Right cardiac atrium (tissue), 5 donors: Measurements from ENCODE around the gene TRIM46. TPM values are rescaled to one million over a fixed set of nuclear protein-coding genes. Genes with fewer than 3 reads are reported as not detected.

Source experiments
- ATAC-seq, 2 donors: fragments of 200-7000 bp; cut with Tn5 transposase; one replicate each; pipeline versions ENCODE4 v1.8.0 to v1.9.1; 2020; ENCODE audit warnings: moderate library complexity in 2 of 2, mild to moderate bottlenecking in 1 of 2
- DNase-seq, 3 donors: peaks; one replicate each; pipeline ENCODE4 v3.0.0-alpha.2; 2020
- H3K27ac ChIP-seq: one replicate; pipeline ENCODE4 v1.5.1; 2013; ENCODE audit warnings: mild to moderate bottlenecking, low read length, control low read depth, moderate library complexity
- H3K27me3 ChIP-seq: one replicate; pipeline ENCODE4 v1.6.1; 2013; ENCODE audit not compliant: control insufficient read depth, insufficient read depth
- H3K4me1 ChIP-seq: one replicate; pipeline ENCODE4 v1.6.1; 2013; ENCODE audit warnings: low read length; ENCODE audit not compliant: control insufficient read depth, insufficient read depth
- H3K4me3 ChIP-seq: one replicate; pipeline ENCODE4 v1.5.1; 2013; ENCODE audit warnings: low read length, control low read depth
- H3K9me3 ChIP-seq: one replicate; pipeline ENCODE4 v1.6.1; 2013; ENCODE audit warnings: low read length; ENCODE audit not compliant: control insufficient read depth
- WGBS: extraction: QIAGEN DNeasy Blood & Tissue Kit; methylation state at CpG from one replicate; pipeline ENCODE4 v1.1.7; 2013; 5-methylcytosine and 5-hydroxymethylcytosine counted together
- intact Hi-C, 4 donors: fragments of 100-400 bp; cut with DNase I; formaldehyde crosslinking; loops; one replicate each; pipeline versions ENCODE4 v1.11.0 to v1.14.0; 2022 to 2023
- polyA plus RNA-seq: library from polyadenylated mRNA; stranded (reverse); fragments of 200-250 nt; gene quantifications from one replicate; pipeline ENCODE4 v1.2.3, GENCODE V29; 2013
- total RNA-seq, 4 donors: library from RNA; stranded (reverse); fragmentation: NEBNext Ultra II Directional; extraction: Animal tissue kit (Norgen Biotek cat#: 25700); gene quantifications; one replicate each; pipeline ENCODE4 v1.2.1, GENCODE V29; 2021
- donor health status: healthy with polysubstance abuse.
- donor health status: DM: no; HTN: yes; CAD: no.
- donor health status: DM: no; HTN: no; CAD: no.
- donor health status: DM: no; HTN: yes; CAD: no; lungs with severe emphysema.
- donor health status: DM: yes; HTN: yes; CAD: no.

The TRIM46 gene
- total and polyA plus RNA-seq, 5 donors: 0.17 to 0.37 (median 0.25) TPM

DNA sequence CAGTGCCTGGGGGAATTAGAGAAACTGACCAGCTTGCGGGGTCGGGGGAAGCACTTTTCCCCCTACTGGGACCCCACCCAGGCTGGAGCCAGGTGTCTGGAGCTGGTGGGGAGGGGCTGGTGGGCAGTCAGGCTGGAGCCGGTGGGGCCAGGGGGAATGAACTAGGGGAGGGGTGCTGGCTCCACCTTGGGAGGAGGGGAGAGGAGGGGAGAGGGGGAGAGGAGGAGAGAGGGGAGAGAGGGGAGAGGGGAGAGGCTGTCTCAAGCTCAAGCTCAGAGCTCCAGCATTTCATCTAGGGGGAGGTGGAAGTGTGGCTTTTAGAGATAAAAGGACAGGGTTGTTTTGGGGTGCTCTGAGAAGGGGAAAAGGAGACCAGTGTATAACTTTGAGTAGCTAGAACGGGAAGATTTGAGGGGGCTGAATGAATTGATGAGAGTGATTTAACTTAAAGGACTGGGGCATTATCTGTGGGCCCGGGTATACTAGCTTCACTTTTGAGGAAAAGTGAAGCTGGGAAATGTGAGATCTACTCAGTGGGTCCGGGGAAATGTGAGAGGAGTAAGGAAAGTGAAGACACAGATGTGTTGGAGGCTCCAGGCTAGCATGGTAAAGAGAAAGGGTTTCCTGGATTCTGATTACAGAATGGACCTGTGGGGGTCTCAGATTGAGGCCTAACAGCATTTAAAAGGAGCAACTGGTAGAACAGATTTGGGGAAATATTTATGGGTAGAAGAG, 43.2 kb upstream of the TRIM46 start:
- DNase-seq (no peak), ATAC-seq (no peak)
- no peaks in the 10 kb centered on the region for H3K27me3 ChIP-seq
- no peaks in the 10 kb centered on the region for H3K9me3 ChIP-seq
- H3K4me1 ChIP-seq: peaks cover 3% of the 10 kb centered on the region
- intact Hi-C loops: no loop called here
- 28% methylated on average over 6 of the region's 6 CpGs for WGBS
- peak overlapping the region; percentile 79 for H3K4me3 ChIP-seq
- peak overlapping the region; percentile 81 for H3K27ac ChIP-seq

GRCh38 chr1:155131285-155131684, 42.4 kb upstream of the TRIM46 start:
- ATAC-seq (no peak), DNase-seq (peak; percentile 43 to 78 (median 68))
- no peaks in the 10 kb centered on the region for H3K27me3 ChIP-seq
- intact Hi-C loops: no loop called here
- H3K4me3 ChIP-seq: peak overlapping the region; percentile 79
- H3K4me1 ChIP-seq: peaks cover 3% of the 10 kb centered on the region
- H3K9me3 ChIP-seq: no peaks in the 10 kb centered on the region
- 65% methylated on average over 8 of the region's 8 CpGs for WGBS
- peak overlapping the region; percentile 49 for H3K27ac ChIP-seq

- Histone ChIP-seq H3K4me3 (no peak overlapping the region), H3K27me3 (no peaks in the 10 kb centered on the region), H3K27ac (peak overlapping the region; percentile 49), H3K9me3 (no peaks in the 10 kb centered on the region), H3K4me1 (peaks cover 6% of the 10 kb centered on the region)
- WGBS: 46% methylated on average over 2 of the region's 2 CpGs
- DNase-seq (no peak), ATAC-seq (no peak)
- intact Hi-C loops: no loop called here
These were observed 41.8 kb upstream of the TRIM46 start for GRCh38 chr1:155131856-155132255.

- peaks cover 7% of the 10 kb centered on the region for H3K4me1 ChIP-seq
- no peak overlapping the region for H3K27ac ChIP-seq
- WGBS: 72% methylated on average over 7 of the region's 7 CpGs
- H3K4me3 ChIP-seq: no peak overlapping the region
- DNase-seq (no peak), ATAC-seq (no peak)
- no peaks in the 10 kb centered on the region for H3K9me3 ChIP-seq
- intact Hi-C loops: no loop called here
- H3K27me3 ChIP-seq: no peaks in the 10 kb centered on the region
These were observed 39.8 kb upstream of the TRIM46 start for GRCh38 chr1:155133799-155134281.

GRCh38 chr1:155134322-155134721, 39.3 kb upstream of the TRIM46 start:
- H3K9me3 ChIP-seq: no peaks in the 10 kb centered on the region
- peaks cover 7% of the 10 kb centered on the region for H3K4me1 ChIP-seq
- intact Hi-C loops: no loop called here
- no peak for DNase-seq
- WGBS: 46% methylated on average over 1 of the region's 1 CpG
- ATAC-seq: no peak
- no peaks in the 10 kb centered on the region for H3K27me3 ChIP-seq
- H3K4me3 ChIP-seq: no peak overlapping the region
- H3K27ac ChIP-seq: peak overlapping the region; percentile 28

DNA sequence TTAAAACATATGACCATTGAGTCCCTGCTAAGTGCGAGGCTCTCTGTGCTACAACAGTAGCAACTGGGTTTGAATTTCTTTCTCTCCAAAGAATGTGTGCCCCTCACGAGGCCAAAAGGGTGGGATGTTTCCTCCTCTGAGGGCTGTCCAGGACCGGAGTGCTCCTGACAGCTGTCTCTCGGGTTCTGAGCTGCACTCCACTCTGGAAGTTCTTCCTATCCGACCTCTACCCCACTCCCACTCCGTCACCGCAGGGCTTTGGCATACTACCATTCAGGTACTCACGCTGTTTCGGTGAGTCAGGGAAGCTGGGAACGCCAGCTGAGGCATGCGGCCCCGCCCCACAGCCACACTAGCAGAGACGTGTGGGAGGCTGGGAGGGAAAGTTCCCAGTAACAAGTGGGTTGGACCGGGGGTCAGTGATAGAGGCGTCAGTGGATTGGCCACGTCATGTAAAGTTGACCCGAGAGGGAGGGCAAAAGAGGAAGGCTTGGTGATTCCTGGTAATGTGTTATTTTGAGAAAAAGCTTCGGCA, 38.7 kb upstream of the TRIM46 start:
- DNase-seq (peak; percentile 92 to 95 (median 93)), ATAC-seq (peak; percentile 77 to 90)
- 3% methylated on average over 18 of the region's 18 CpGs for WGBS
- H3K27ac ChIP-seq: peak overlapping the region; percentile 95
- H3K9me3 ChIP-seq: no peaks in the 10 kb centered on the region
- H3K27me3 ChIP-seq: no peaks in the 10 kb centered on the region
- peaks cover 7% of the 10 kb centered on the region for H3K4me1 ChIP-seq
- H3K4me3 ChIP-seq: peak overlapping the region; percentile 59
- intact Hi-C loops: no loop called here

GRCh38 chr1:155135415-155136028, 38.1 kb upstream of the TRIM46 start, which contains the start of gene SLC50A1:
Gene SLC50A1 (plus strand): TSS chr1:155135852. CDS start chr1:155135912, 60 bp downstream.
- H3K27me3 ChIP-seq: no peaks in the 10 kb centered on the region
- intact Hi-C loops: no loop called here
- H3K4me1 ChIP-seq: peaks cover 7% of the 10 kb centered on the region
- H3K9me3 ChIP-seq: no peaks in the 10 kb centered on the region
- peak within 1 kb of the TSS; percentile 96 for H3K27ac ChIP-seq
- H3K4me3 ChIP-seq: peak within 1 kb of the TSS; percentile 59
- peak; percentile 96 to 98 (median 98) for DNase-seq
- under 1% methylated on average over 52 of the region's 52 CpGs for WGBS
- peak; percentile 93 to 95 for ATAC-seq

- Histone ChIP-seq H3K27me3 (no peaks in the 10 kb centered on the region), H3K4me1 (peaks cover 7% of the 10 kb centered on the region), H3K27ac (peak overlapping the region; percentile 4), H3K4me3 (no peak overlapping the region), H3K9me3 (no peaks in the 10 kb centered on the region)
- intact Hi-C loops: no loop called here
- 38% methylated on average over 6 of the region's 6 CpGs for WGBS
- no peak for DNase-seq
- ATAC-seq: no peak
These were observed 36.9 kb upstream of the TRIM46 start for GRCh38 chr1:155136748-155137147.

GRCh38 chr1:155137154-155137949, 36.3 kb upstream of the TRIM46 start:
- ATAC-seq (no peak), DNase-seq (no peak)
- Histone ChIP-seq H3K27ac (peak overlapping the region; percentile 4), H3K4me3 (no peak overlapping the region), H3K4me1 (peaks cover 7% of the 10 kb centered on the region), H3K9me3 (no peaks in the 10 kb centered on the region), H3K27me3 (no peaks in the 10 kb centered on the region)
- intact Hi-C loops: no loop called here
- WGBS: 76% methylated on average over 6 of the region's 6 CpGs

DNA sequence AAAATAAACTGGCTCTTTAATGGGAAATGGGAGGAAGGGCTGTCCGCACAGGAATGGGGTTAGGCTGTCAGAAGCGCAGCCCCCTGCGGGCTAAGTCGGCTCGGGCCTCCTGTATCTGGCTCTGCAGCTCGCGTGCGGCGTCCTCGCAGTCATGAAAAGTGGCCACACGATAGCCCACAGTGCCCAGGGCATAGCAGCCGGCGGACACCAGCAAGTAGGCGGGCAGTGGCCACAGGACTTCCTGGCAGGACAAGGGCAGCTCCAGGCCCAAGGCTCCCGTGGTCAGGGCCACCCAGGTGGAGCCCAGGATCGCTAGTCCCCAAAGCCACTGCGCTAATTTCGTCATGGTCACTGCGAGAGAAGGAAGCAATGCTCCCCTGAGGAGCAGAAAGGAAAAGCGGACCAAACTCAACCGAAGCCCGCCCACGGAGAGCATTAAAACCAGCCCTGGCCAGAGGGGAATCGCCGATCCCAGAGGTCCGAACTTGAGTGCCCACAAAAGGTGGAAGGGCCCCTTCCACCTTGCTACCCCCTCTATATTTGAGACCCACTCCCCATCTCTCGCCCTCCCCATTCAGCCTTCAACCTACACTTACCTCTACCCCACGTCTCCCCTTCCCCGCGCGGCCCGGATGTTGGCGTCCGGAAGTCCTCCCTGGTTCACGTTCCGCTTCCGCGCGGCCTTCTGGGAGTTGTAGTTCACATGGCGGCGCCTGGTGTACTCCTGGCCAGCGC, 33.6 kb upstream of the TRIM46 start, which contains the start of gene DPM3:
Gene DPM3 (minus strand): TSS at position 637 of the 735 bp plus-strand sequence. CDS start 291 bp downstream, at position 346.
- DNase-seq: peak; percentile 92 to 96 (median 95)
- WGBS: under 1% methylated on average over 42 of the region's 42 CpGs
- Histone ChIP-seq H3K4me3 (peak within 1 kb of the TSS; percentile 86), H3K9me3 (no peaks in the 10 kb centered on the region), H3K4me1 (peaks cover 4% of the 10 kb centered on the region), H3K27me3 (no peaks in the 10 kb centered on the region), H3K27ac (peak within 1 kb of the TSS; percentile 69)
- intact Hi-C loops: no loop called here
- ATAC-seq: peak; percentile 79 to 82
